ENCODE measurements around the gene GSKIP. TPM values are rescaled to one million over a fixed set of nuclear protein-coding genes. Genes with fewer than 3 reads are reported as not detected.

Gene GSKIP
- total and polyA plus RNA-seq, 2 donors from 2014 or later = 13.1 to 30.5 TPM

DNA sequence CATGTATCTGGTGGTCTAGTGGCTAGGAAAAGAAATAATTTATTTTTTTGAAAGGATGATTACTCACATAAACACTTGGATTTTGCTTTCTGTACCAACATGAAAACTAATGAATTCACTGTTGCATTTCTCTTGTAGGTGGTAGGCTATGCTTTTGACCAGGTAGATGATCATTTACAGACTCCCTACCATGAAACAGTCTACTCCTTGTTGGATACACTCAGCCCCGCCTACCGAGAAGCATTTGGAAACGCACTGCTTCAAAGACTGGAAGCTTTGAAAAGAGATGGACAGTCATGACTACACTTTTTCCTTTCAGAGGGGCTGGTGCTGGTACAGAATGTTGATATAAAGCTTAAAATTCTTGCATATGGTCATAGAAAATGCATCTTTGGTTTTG lies 22.1 kb downstream of the GSKIP start:
- H3K4me3 ChIP-seq (ENCODE audit: low read length in 3 of 3) = no peak overlapping the region
- H3K9me3 ChIP-seq (ENCODE audit: control insufficient read depth in 2 of 3, insufficient read depth in 1 of 3, low read length in 3 of 3) = no peaks in the 10 kb centered on the region
- H3K27ac ChIP-seq (ENCODE audit: low read depth in 2 of 2, low read length in 2 of 2) = no peak overlapping the region
- H3K27me3 ChIP-seq (ENCODE audit: control insufficient read depth, insufficient read depth, low read length) = no peaks in the 10 kb centered on the region
- H3K36me3 ChIP-seq (ENCODE audit: control insufficient read depth in 2 of 3, insufficient read depth in 3 of 3, low read length in 3 of 3) = peaks cover 0 to 7% (median 5%) of the 10 kb centered on the region in 3 donors
- no peak overlapping the region for H3K9ac ChIP-seq (ENCODE audit: low read length in 3 of 3)
- FAIRE-seq = no peak
- TF ChIP-seq, protein P1, sequence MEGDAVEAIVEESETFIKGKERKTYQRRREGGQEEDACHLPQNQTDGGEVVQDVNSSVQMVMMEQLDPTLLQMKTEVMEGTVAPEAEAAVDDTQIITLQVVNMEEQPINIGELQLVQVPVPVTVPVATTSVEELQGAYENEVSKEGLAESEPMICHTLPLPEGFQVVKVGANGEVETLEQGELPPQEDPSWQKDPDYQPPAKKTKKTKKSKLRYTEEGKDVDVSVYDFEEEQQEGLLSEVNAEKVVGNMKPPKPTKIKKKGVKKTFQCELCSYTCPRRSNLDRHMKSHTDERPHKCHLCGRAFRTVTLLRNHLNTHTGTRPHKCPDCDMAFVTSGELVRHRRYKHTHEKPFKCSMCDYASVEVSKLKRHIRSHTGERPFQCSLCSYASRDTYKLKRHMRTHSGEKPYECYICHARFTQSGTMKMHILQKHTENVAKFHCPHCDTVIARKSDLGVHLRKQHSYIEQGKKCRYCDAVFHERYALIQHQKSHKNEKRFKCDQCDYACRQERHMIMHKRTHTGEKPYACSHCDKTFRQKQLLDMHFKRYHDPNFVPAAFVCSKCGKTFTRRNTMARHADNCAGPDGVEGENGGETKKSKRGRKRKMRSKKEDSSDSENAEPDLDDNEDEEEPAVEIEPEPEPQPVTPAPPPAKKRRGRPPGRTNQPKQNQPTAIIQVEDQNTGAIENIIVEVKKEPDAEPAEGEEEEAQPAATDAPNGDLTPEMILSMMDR (IDR thresholded peaks at IDR 0.05; ENCODE audit: borderline replicate concordance, extremely low read depth, insufficient read depth) = no peak
- DNase-seq = peak in 2 of 5 donors; percentile 44 to 52
- H3K4me1 ChIP-seq (ENCODE audit: control insufficient read depth in 2 of 3, insufficient read depth in 2 of 3, low read depth in 1 of 3, low read length in 3 of 3) = no peaks in the 10 kb centered on the region
- intact Hi-C loops (cut with DNase I) = no loop called here

DNA sequence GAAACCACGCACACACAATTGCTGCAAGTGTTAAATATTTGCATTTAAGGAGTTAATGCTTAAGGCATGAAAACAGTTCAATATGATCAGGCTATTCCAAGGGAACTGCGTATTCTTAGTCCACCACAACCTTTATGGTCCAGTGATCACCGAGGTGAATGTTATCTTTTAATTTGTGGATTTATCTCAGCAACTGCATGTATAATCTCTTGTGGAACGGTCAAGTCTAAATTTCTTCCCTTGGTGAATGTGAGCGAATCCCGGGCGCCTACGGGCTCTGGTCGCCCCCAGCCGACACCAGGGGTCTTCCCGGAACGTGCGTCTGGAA lies 27.6 kb downstream of the GSKIP start:
- H3K4me3 ChIP-seq (ENCODE audit: low read length in 3 of 3) = peak overlapping the region; percentile 60 to 90 (median 76)
- no peaks in the 10 kb centered on the region for H3K27me3 ChIP-seq (ENCODE audit: control insufficient read depth, insufficient read depth, low read length)
- no peaks in the 10 kb centered on the region for H3K9me3 ChIP-seq (ENCODE audit: control insufficient read depth in 2 of 3, insufficient read depth in 1 of 3, low read length in 3 of 3)
- peak overlapping the region in 1 of 3 donors; percentile 28 for H3K9ac ChIP-seq (ENCODE audit: low read length in 3 of 3)
- TF ChIP-seq, protein P1 (IDR thresholded peaks at IDR 0.05; ENCODE audit: borderline replicate concordance, extremely low read depth, insufficient read depth) = no peak
- peaks cover 0 to 4% (median 2%) of the 10 kb centered on the region in 3 donors for H3K4me1 ChIP-seq (ENCODE audit: control insufficient read depth in 2 of 3, insufficient read depth in 2 of 3, low read depth in 1 of 3, low read length in 3 of 3)
- DNase-seq (no peak), FAIRE-seq (no peak)
- no peak overlapping the region for H3K27ac ChIP-seq (ENCODE audit: low read depth in 2 of 2, low read length in 2 of 2)
- intact Hi-C loops (cut with DNase I) = no loop called here
- H3K36me3 ChIP-seq (ENCODE audit: control insufficient read depth in 2 of 3, insufficient read depth in 3 of 3, low read length in 3 of 3) = no peaks in the 10 kb centered on the region

DNA sequence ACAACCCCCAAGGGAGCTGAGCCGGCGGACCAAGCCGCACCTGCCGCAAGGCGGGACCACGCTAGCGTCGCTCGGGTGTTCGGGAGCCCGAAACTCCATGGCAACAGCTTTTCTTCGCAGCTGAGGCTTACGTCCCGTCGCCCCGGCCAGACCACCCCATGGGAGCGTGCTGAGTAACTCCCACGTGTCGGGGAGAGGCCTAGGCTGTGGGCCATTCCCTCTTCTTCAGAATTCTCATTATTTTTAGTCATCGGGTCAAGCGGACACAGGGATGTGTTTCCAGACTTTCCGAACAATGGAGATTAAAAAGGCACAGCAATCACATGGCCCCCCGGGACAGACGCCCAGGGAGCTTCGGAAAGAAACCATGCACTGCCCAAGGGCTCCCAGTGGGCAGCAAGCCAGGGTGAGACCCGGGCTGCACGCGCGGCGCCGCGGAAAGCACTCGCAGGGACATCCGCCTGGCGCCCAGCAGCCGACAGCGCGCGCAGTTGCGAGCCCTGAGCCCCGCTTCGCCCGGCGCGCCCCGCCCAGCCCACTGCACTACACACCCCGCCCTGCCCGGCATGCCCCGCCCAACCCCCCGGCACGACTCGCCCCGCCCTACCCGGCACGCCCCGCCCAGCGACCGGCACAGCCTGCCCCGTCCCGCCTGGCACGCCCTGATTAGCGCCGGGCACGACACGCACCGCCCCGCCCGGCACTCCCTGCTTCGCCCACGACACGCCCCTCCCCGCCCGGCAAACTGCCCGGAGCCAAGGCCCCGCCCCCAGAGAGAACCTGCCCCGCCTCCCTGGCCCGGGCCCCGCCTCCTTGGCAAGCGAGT lies 28.2 kb downstream of the GSKIP start:
- intact Hi-C loops (cut with DNase I) = no loop called here
- peak overlapping the region; percentile 64 to 90 (median 76) for H3K4me3 ChIP-seq (ENCODE audit: low read length in 3 of 3)
- H3K9ac ChIP-seq (ENCODE audit: low read length in 3 of 3) = peak overlapping the region; percentile 13 to 60 (median 28)
- no peaks in the 10 kb centered on the region for H3K9me3 ChIP-seq (ENCODE audit: control insufficient read depth in 2 of 3, insufficient read depth in 1 of 3, low read length in 3 of 3)
- peaks cover 0 to 4% (median 2%) of the 10 kb centered on the region in 3 donors for H3K4me1 ChIP-seq (ENCODE audit: control insufficient read depth in 2 of 3, insufficient read depth in 2 of 3, low read depth in 1 of 3, low read length in 3 of 3)
- TF ChIP-seq, protein P1 (IDR thresholded peaks at IDR 0.05; ENCODE audit: borderline replicate concordance, extremely low read depth, insufficient read depth) = no peak
- FAIRE-seq (no peak), DNase-seq (peak; percentile 96 to 99 (median 98))
- peak overlapping the region in 1 of 2 donors; percentile 22 for H3K27ac ChIP-seq (ENCODE audit: low read depth in 2 of 2, low read length in 2 of 2)
- H3K27me3 ChIP-seq (ENCODE audit: control insufficient read depth, insufficient read depth, low read length) = no peaks in the 10 kb centered on the region
- H3K36me3 ChIP-seq (ENCODE audit: control insufficient read depth in 2 of 3, insufficient read depth in 3 of 3, low read length in 3 of 3) = no peaks in the 10 kb centered on the region
